HFFc6 (cell line): ENCODE results near the gene ADAM22. TPM values are rescaled to one million over a fixed set of nuclear protein-coding genes. Genes with fewer than 3 reads are reported as not detected.
"Not testable (repeated sequence)": the region's sequence is repeated elsewhere in the genome, so short reads cannot be mapped to it uniquely, and the experiment has no call there.

ENCODE experiments used
- DNase-seq: peaks from one replicate; pipeline ENCODE4 v3.0.0-alpha.2; 2018
- H3K27ac Mint-ChIP-seq: 2 replicates; pipeline ENCODE4 v1.8.0; 2020; ENCODE audit warnings: mild to moderate bottlenecking, mixed read lengths
- H3K27me3 Mint-ChIP-seq: 2 replicates; pipeline ENCODE4 v1.8.0; 2021; ENCODE audit warnings: mild to moderate bottlenecking, moderate library complexity, mixed read lengths; ENCODE audit not compliant: insufficient read depth
- H3K36me3 Mint-ChIP-seq: 2 replicates; pipeline ENCODE4 v1.8.0; 2021; ENCODE audit warnings: low read depth, mixed read lengths
- H3K4me1 Mint-ChIP-seq: 2 replicates; pipeline ENCODE4 v1.8.0; 2020; ENCODE audit warnings: low read depth, mixed read lengths
- H3K4me3 Mint-ChIP-seq: 2 replicates; pipeline ENCODE4 v1.8.0; 2020; ENCODE audit warnings: mild to moderate bottlenecking, moderate library complexity, mixed read lengths
- H3K9me3 Mint-ChIP-seq: 2 replicates; pipeline ENCODE4 v1.8.0; 2020; ENCODE audit warnings: mild to moderate bottlenecking, mixed read lengths
- total RNA-seq, 6 experiments: library from RNA; stranded (reverse); fragmentation: NEBNext Ultra II Directional; extraction: Animal tissue kit (Norgen Biotek cat#: 25700); gene quantifications; 2 replicates in 1 of 6; 3 replicates in 5 of 6; pipeline ENCODE4 v1.2.3, GENCODE V29; 2021
- TF ChIP-seq, protein P1 (sequence below): fragments of 200-600 bp; sonication (generic); IDR thresholded peaks from 2 replicates; pipeline ENCODE4 v1.5.0; 2021; ENCODE audit warnings: antibody characterized with exemption, mild to moderate bottlenecking

The ADAM22 gene
- total RNA-seq, 6 experiments from 2014 or later, result 0.05 to 0.24 (median 0.12) TPM; not detected in 1

DNA sequence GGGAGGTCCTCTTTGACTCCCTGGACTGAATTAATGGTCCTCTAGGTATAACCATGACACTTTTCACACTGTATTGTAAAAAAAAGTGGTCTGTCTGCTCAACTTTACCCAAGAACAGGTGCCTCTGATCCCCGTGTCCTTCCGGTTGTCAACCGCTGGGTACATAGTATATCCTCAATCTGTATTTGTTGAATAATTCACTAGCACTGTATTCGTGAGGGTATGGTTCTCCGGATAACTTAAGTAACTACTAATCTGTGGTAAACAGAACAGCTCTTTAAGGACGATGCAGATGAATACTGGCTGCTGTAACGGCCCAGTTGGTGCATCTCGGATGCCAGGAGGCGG is 472 bp upstream of the ADAM22 start:
- no peak overlapping the region for H3K27ac Mint-ChIP-seq
- peaks cover 13% of the 10 kb centered on the region for H3K4me1 Mint-ChIP-seq
- peaks cover 12% of the 10 kb centered on the region; the same call in 1 of the 2 replicates for H3K27me3 Mint-ChIP-seq
- no peaks in the 10 kb centered on the region for H3K9me3 Mint-ChIP-seq
- DNase-seq, result no peak
- TF ChIP-seq, protein P1, sequence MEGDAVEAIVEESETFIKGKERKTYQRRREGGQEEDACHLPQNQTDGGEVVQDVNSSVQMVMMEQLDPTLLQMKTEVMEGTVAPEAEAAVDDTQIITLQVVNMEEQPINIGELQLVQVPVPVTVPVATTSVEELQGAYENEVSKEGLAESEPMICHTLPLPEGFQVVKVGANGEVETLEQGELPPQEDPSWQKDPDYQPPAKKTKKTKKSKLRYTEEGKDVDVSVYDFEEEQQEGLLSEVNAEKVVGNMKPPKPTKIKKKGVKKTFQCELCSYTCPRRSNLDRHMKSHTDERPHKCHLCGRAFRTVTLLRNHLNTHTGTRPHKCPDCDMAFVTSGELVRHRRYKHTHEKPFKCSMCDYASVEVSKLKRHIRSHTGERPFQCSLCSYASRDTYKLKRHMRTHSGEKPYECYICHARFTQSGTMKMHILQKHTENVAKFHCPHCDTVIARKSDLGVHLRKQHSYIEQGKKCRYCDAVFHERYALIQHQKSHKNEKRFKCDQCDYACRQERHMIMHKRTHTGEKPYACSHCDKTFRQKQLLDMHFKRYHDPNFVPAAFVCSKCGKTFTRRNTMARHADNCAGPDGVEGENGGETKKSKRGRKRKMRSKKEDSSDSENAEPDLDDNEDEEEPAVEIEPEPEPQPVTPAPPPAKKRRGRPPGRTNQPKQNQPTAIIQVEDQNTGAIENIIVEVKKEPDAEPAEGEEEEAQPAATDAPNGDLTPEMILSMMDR, result no peak
- H3K4me3 Mint-ChIP-seq, result peak overlapping the region; percentile 82
- no peaks in the 10 kb centered on the region for H3K36me3 Mint-ChIP-seq

DNA sequence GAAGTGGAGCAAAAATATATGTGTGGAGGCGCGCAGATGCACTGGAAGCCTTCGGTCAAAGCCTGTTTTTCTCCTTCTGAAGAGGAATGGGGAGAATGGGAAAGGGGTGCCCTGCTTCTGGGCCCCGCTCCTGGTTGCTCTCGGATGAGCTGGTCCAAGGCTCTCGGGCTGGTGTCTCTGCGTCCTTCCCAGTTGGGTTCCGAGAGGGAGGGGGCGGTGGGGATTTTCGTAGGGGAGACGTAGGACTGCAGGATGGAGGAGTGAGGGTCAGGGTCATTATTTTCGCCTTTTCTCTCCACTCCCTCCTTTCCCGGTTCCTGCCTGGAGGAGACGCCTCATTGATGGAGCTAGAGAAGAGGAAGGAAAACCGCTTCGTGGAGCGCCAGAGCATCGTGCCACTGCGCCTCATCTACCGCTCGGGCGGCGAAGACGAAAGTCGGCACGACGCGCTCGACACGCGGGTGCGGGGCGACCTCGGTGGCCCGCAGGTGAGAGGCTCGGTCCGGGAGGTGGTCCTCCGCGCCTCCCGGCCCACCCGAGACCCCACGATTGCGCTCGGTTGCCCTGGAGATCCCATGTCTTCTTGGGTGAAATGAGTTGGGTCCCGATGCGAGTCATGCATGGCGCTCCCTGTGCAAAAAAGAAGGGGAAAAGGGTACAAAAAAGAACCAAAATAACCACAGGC is 790 bp downstream of the ADAM22 start:
- DNase-seq, result no peak
- peaks cover 11% of the 10 kb centered on the region; the same call in 1 of the 2 replicates for H3K27me3 Mint-ChIP-seq

DNA sequence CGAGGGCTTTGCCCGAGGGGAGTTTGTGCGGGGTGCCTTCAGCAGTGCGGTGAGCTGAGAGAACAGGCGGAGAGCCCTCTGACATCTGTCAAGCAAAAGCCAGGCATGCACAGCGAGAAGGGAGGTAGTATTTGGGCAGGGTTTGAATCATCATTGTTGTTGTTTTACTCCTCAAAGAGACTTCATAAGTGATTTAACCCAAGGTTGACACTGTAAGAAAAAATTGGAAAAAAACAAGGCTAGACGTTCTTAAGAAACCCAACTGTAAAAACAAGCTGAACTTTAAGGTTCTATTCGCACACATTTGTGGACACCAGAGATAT is 1.3 kb downstream of the ADAM22 start:
- Mint-ChIP-seq H3K27me3 (peaks cover 11% of the 10 kb centered on the region; the same call in 1 of the 2 replicates), H3K9me3 (no peaks in the 10 kb centered on the region), H3K36me3 (no peaks in the 10 kb centered on the region), H3K4me3 (peak overlapping the region; percentile 82), H3K4me1 (peaks cover 13% of the 10 kb centered on the region), H3K27ac (no peak overlapping the region)
- no peak for DNase-seq
- TF ChIP-seq, protein P1, result no peak

More for the DNA sequence above, 790 bp downstream of the ADAM22 start:
- H3K27ac Mint-ChIP-seq, result no peak overlapping the region
- H3K36me3 Mint-ChIP-seq, result no peaks in the 10 kb centered on the region
- peaks cover 13% of the 10 kb centered on the region for H3K4me1 Mint-ChIP-seq
- TF ChIP-seq, protein P1, result no peak
- no peaks in the 10 kb centered on the region for H3K9me3 Mint-ChIP-seq
- peak overlapping the region; percentile 82 for H3K4me3 Mint-ChIP-seq

DNA sequence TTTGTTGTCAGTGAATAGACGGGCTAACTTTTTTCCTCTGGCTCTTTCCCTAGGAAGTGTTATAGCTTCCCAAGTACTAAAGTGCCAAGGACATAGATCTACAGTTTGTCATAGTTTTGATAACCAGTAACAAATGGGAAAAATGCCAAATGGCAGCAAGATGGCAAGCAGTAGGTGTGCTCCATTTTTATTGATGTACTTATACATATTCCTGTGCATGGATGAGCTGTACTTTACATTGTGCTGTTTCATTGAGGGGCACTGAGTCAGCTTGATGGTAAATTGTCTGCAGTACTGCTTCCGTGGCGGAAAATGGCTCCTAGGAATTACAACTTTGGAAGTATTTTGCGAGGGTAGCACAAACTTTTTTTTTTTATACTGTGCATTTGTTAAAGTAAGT is 7.1 kb downstream of the ADAM22 start:
- TF ChIP-seq, protein P1, result no peak
- Mint-ChIP-seq H3K4me1 (no peaks in the 10 kb centered on the region), H3K27me3 (peaks cover 4% of the 10 kb centered on the region; the same call in 1 of the 2 replicates), H3K4me3 (no peak overlapping the region), H3K9me3 (no peaks in the 10 kb centered on the region), H3K27ac (no peak overlapping the region), H3K36me3 (no peaks in the 10 kb centered on the region)
- no peak for DNase-seq

DNA sequence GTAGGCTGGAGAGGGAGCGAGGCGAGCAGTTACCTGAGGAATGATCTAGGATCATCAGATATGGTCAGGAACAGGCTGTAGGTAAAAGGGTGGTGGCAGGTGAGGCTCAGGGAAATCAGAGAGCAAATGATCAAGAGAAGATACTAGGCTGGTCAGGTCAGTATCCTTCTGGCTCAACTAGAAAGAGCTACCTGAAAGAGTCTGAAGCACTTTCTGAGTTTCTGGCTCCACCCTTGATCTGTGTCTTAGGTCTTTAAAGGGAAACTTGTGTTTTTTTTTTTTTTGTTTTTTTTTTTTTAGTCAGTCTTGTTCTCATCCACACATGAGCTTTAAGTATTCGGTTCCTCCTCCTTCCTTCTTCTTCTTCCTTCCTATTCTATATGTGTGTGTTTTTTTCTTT is 10.5 kb downstream of the ADAM22 start:
- Mint-ChIP-seq H3K4me3 (no peak overlapping the region), H3K27ac (no peak overlapping the region), H3K36me3 (no peaks in the 10 kb centered on the region), H3K4me1 (no peaks in the 10 kb centered on the region), H3K27me3 (no peaks in the 10 kb centered on the region; the same call in 1 of the 2 replicates), H3K9me3 (no peaks in the 10 kb centered on the region)
- DNase-seq, result no peak
- TF ChIP-seq, protein P1, result no peak

DNA sequence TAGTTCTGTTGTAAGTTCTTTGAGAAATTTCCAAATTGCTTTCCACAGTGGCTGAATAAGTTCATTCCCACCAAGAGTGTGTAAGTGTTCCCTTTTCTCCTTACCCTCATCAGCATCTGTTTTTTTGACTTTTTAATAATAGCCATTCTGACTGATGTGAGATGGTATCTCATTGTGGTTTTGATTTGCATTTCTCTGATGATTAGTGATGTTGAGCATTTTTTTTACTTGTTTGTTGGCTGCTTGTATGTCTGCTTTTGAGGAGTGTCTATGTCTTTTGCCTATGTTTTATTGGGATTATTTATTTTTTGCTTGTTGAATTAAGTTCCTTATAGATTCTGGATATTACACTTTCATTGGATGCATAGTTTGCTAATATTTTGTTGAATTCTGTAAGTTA is 11.9 kb downstream of the ADAM22 start:
- H3K36me3 Mint-ChIP-seq, H3K27ac Mint-ChIP-seq, H3K9me3 Mint-ChIP-seq, H3K27me3 Mint-ChIP-seq, H3K4me1 Mint-ChIP-seq, DNase-seq, H3K4me3 Mint-ChIP-seq: not testable (repeated sequence)
